ENCODE results near the gene CTNNA3.

- TF ChIP-seq CTCF (IDR thresholded peaks at IDR 0.05 in 4 of 5, conservative IDR thresholded peaks at IDR 0.05 in 1 of 5) (no peak), POLR2A (IDR thresholded peaks at IDR 0.05) (no peak)
Observed at GRCh38 chr10:67676208-67676825, 19.7 kb downstream of the CTNNA3 start.
